Tibial nerve (tissue), 4 donors: ENCODE results near the gene ANKRD42. TPM values are rescaled to one million over a fixed set of nuclear protein-coding genes. Genes with fewer than 3 reads are reported as not detected.
"Not testable (repeated sequence)": the region's sequence is repeated elsewhere in the genome, so short reads cannot be mapped to it uniquely, and the experiment has no call there.

Source experiments
- DNase-seq, 2 donors: peaks; one replicate each; pipeline ENCODE4 v3.0.0-alpha.2; 2019; ENCODE audit warnings: low spot score in 2 of 2
- H3K27ac ChIP-seq, 4 donors: fragments of 200-600 bp; sonication (generic) in 3 of 4; one replicate each; pipeline ENCODE4 v1.5.1; 2017 to 2019; ENCODE audit warnings: mild to moderate bottlenecking in 1 of 4
- H3K27me3 ChIP-seq, 2 donors: fragments of 200-600 bp; sonication (generic) in 1 of 2; one replicate each; pipeline versions ENCODE4 v1.5.1 to v1.6.0; 2017 to 2019
- H3K36me3 ChIP-seq, 3 donors: fragments of 200-600 bp; sonication (generic); one replicate each; pipeline ENCODE4 v1.5.1; 2018 to 2019
- H3K4me1 ChIP-seq, 4 donors: fragments of 200-600 bp; sonication (generic) in 3 of 4; one replicate each; pipeline ENCODE4 v1.5.1; 2017 to 2019
- H3K4me3 ChIP-seq, 4 donors: fragments of 200-600 bp; sonication (generic) in 3 of 4; one replicate each; pipeline ENCODE4 v1.5.1; 2017 to 2019; ENCODE audit warnings: mild to moderate bottlenecking in 1 of 4, moderate library complexity in 1 of 4
- H3K9me3 ChIP-seq, 4 donors: fragments of 200-600 bp; sonication (generic) in 3 of 4; one replicate each; pipeline ENCODE4 v1.5.1; 2017 to 2019
- EP300 ChIP-seq, 2 donors: sonication (generic); formaldehyde crosslinking; IDR thresholded peaks; one replicate each; pipeline ENCODE4 v1.6.1; 2017; ENCODE audit warnings: antibody characterized with exemption in 2 of 2, mild to moderate bottlenecking in 1 of 2
- POLR2A ChIP-seq, 2 donors: fragments of 450-650 bp; IDR thresholded peaks; one replicate each; pipeline ENCODE4 v1.6.1; 2017; ENCODE audit warnings: antibody characterized with exemption in 2 of 2, mild to moderate bottlenecking in 2 of 2, moderate library complexity in 2 of 2
- WGBS, 2 donors: methylation state at CpG; one replicate each; pipeline ENCODE4 v1.1.5; 2018; 5-methylcytosine and 5-hydroxymethylcytosine counted together
- total RNA-seq, 4 donors: library from RNA; depleted of rRNA; stranded (reverse); fragments of >200 nt; gene quantifications; one replicate each; pipeline ENCODE4 v1.1.0, GENCODE V29; 2016
- TF ChIP-seq, protein P1 (sequence below), 5 experiments: fragments of 200-600 bp in 3 of 5; fragments of 450-650 bp in 2 of 5; sonication (generic) in 3 of 5; IDR thresholded peaks; one replicate each; pipeline ENCODE4 v1.5.1; 2016 to 2019; ENCODE audit warnings: antibody characterized with exemption in 5 of 5, mild to moderate bottlenecking in 3 of 5, moderate library complexity in 2 of 5

The ANKRD42 gene
- total RNA-seq, 4 donors from 2014 or later, result 10.3 to 13.2 (median 13.1) TPM

DNA sequence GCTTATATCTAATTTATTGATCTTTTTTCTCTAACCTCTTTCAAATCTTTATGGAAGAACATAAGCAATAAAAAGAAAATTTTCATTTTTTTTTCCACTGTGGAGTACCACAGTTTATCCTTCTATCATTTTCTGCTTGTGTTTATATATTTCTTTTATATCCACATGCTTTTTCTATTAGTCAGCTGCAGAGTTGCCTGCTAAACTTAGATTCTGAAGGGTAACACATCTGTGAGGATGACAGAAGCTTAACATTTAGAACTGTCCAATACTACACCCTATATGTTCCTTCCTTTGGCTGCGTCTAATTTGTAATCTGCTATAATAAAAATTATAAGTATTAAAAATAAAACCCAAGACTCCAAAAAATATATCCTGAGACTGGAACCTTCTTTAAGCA lies 71.8 kb downstream of the ANKRD42 start:
- Histone ChIP-seq H3K9me3 (no peaks in the 10 kb centered on the region), H3K27ac (no peak overlapping the region), H3K36me3 (peaks cover 0 to 71% (median 5%) of the 10 kb centered on the region in 3 donors), H3K4me1 (no peaks in the 10 kb centered on the region), H3K4me3 (no peak overlapping the region), H3K27me3 (no peaks in the 10 kb centered on the region)
- DNase-seq, result no peak
- TF ChIP-seq POLR2A (IDR thresholded peaks at IDR 0.05), result no peak
- TF ChIP-seq EP300 (IDR thresholded peaks at IDR 0.05), result no peak
- TF ChIP-seq, protein P1, sequence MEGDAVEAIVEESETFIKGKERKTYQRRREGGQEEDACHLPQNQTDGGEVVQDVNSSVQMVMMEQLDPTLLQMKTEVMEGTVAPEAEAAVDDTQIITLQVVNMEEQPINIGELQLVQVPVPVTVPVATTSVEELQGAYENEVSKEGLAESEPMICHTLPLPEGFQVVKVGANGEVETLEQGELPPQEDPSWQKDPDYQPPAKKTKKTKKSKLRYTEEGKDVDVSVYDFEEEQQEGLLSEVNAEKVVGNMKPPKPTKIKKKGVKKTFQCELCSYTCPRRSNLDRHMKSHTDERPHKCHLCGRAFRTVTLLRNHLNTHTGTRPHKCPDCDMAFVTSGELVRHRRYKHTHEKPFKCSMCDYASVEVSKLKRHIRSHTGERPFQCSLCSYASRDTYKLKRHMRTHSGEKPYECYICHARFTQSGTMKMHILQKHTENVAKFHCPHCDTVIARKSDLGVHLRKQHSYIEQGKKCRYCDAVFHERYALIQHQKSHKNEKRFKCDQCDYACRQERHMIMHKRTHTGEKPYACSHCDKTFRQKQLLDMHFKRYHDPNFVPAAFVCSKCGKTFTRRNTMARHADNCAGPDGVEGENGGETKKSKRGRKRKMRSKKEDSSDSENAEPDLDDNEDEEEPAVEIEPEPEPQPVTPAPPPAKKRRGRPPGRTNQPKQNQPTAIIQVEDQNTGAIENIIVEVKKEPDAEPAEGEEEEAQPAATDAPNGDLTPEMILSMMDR (IDR thresholded peaks at IDR 0.05), result no peak
- WGBS, 2 donors, result 94 to 100% methylated on average over 1 of the region's 1 CpG

DNA sequence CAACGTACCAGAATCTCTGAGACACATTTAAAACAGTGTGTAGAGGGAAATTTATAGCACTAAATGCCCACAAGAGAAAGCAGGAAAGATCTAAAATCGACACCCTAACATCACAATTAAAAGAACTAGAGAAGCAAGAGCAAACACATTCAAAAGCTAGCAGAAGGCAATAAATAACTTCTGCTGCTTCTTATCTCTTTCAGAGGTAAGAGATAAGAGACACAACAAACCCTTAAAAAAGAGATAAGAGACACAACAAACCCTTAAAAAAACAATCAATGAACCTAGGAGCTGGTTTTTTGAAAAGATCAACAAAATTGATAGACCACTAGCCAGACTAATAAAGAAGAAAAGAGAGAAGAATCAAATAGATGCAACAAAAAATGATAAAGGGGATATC lies 75.6 kb downstream of the ANKRD42 start:
- H3K9me3 ChIP-seq, H3K4me1 ChIP-seq, H3K27ac ChIP-seq, DNase-seq, H3K4me3 ChIP-seq, H3K27me3 ChIP-seq: not testable (repeated sequence)
- 47 to 60% methylated on average over 2 of the region's 2 CpGs for WGBS, 2 donors
- H3K36me3 ChIP-seq, result peaks cover 0 to 77% (median 9%) of the 10 kb centered on the region in 3 donors

DNA sequence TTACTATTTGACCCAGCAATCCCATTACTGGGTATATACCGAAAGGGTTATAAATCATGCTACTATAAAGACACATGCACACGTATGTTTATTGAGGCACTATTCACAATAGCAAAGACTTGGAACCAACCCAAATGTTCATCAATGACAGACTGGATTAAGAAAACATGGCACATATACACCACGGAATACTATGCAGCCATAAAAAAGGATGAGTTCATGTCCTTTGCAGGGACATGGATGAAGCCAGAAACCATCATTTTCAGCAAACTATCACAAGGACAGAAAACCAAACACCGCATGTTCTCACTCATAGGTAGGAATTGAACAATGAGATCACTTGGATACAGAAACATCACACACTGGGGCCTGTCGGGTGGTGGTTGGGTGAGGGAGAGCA lies 78.2 kb downstream of the ANKRD42 start:
- not testable (repeated sequence) for H3K4me3 ChIP-seq, DNase-seq, H3K9me3 ChIP-seq, H3K27me3 ChIP-seq, H3K4me1 ChIP-seq
- peak overlapping the region in 1 of 4 donors; percentile 67 for H3K27ac ChIP-seq
- 97 to 98% methylated on average over 5 of the region's 5 CpGs for WGBS, 2 donors
- peaks cover 0 to 79% (median 9%) of the 10 kb centered on the region in 3 donors for H3K36me3 ChIP-seq

DNA sequence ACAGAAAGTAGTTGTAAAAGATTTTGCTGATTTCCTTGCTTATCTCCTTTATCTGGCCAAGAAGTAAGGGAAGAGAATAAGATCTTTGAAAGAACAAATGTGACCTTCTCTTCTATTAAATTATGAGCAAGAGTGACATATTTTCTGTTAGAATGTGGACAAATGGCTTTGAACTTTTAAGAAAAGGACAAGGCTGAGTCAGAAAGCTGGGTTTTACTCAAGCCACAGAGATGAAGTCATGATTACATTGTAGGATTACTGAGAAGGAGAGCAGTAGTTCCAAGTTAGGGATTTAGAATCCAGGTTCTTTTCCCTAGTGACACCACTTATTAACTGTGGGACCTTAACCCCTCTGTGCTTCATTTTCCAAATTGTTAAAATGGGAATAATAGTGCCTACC lies 79.1 kb downstream of the ANKRD42 start:
- H3K4me1 ChIP-seq, result no peaks in the 10 kb centered on the region
- H3K27me3 ChIP-seq, result no peaks in the 10 kb centered on the region
- peak overlapping the region in 2 of 4 donors; percentile 6 to 67 for H3K27ac ChIP-seq
- peaks cover 0 to 79% (median 9%) of the 10 kb centered on the region in 3 donors for H3K36me3 ChIP-seq
- DNase-seq, result no peak
- H3K9me3 ChIP-seq, result no peaks in the 10 kb centered on the region
- TF ChIP-seq POLR2A (IDR thresholded peaks at IDR 0.05) (no peak), EP300 (IDR thresholded peaks at IDR 0.05) (no peak)
- no peak overlapping the region for H3K4me3 ChIP-seq

DNA sequence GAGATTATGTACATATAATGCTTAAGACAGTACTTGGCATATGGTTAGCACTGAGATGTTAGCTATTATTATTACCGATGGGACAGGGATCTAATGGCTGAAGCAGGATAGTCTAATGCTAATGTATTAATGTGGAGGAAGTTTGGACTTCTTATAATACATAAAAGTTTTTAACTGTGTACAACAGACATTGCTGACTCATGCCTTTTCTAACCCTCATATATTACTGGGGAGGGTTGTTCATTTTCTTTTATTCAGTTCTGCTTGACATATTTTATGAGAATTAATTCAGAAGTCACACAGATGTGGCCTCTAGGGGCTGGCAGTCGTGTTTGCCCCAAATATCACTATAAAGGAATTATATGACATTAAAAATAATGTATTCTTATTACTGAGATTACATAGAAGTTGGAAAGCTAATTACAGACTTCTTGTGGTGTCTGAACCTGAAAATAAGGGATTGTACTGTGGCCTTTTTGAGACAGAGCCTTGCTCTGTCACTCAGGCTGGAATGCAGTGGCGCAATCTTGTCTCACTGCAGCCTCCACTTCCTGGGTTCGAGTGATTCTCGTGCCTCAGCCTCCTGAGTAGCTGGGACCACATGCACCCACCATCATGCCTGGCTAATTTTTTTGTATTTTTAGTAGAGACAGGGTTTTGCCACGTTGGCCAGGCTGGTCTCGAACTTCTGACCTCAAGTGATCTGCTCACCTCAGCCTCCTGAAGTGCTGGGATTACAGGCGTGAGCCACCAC lies 82.6 kb downstream of the ANKRD42 start:
- peaks cover 2 to 79% (median 9%) of the 10 kb centered on the region in 3 donors for H3K36me3 ChIP-seq
- H3K9me3 ChIP-seq, result no peaks in the 10 kb centered on the region
- no peak overlapping the region for H3K4me3 ChIP-seq
- WGBS, 2 donors, result 82 to 83% methylated on average over 8 of the region's 8 CpGs
- TF ChIP-seq EP300 (IDR thresholded peaks at IDR 0.05), result no peak
- no peak for TF ChIP-seq POLR2A (IDR thresholded peaks at IDR 0.05)
- TF ChIP-seq, protein P1 (IDR thresholded peaks at IDR 0.05), result no peak
- DNase-seq, result no peak
- H3K27me3 ChIP-seq, result no peaks in the 10 kb centered on the region
- peaks cover 0 to 2% (median 0%) of the 10 kb centered on the region in 4 donors for H3K4me1 ChIP-seq
- no peak overlapping the region for H3K27ac ChIP-seq

DNA sequence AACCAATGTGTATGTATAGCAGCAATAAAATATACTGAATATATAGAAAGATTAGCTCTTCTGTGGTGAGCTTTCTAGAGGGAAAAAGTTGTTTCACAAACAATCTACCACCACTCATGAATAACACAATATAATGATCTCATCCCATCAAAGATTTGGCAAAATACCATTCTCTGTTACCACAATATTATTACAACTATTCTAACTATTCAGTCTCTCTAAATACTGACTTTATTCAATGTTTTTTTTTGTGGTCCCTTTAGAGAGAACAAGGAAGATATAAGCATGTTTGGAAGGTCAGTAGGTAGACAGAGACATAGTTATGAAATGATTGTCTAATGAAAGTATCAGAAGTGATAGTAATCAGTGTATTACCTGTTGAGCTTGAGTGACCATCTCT lies 84.8 kb downstream of the ANKRD42 start:
- H3K36me3 ChIP-seq, result peaks cover 2 to 57% (median 5%) of the 10 kb centered on the region in 3 donors
- DNase-seq, result no peak
- peaks cover 0 to 24% (median 6%) of the 10 kb centered on the region in 4 donors for H3K4me1 ChIP-seq
- H3K9me3 ChIP-seq, result no peaks in the 10 kb centered on the region
- TF ChIP-seq, protein P1 (IDR thresholded peaks at IDR 0.05), result no peak
- no peak for TF ChIP-seq POLR2A (IDR thresholded peaks at IDR 0.05)
- no peak overlapping the region for H3K4me3 ChIP-seq
- no peak overlapping the region for H3K27ac ChIP-seq
- no peaks in the 10 kb centered on the region for H3K27me3 ChIP-seq
